WTC11 (cell line): ENCODE measurements around the gene DHCR7. TPM values are rescaled to one million over a fixed set of nuclear protein-coding genes. Genes with fewer than 3 reads are reported as not detected.

Experiments
- ATF1 ChIP-seq: sonication (generic); formaldehyde crosslinking; IDR thresholded peaks from 2 replicates; pipeline ENCODE4 v1.8.1; 2023; ENCODE audit warnings: mild to moderate bottlenecking, moderate library complexity, missing genetic modification reagents
- EMX1 ChIP-seq: fragments of 250-450 bp; sonication (Bioruptor Pico); IDR thresholded peaks from 2 replicates; pipeline ENCODE4 v1.8.0; 2021; ENCODE audit warnings: mild to moderate bottlenecking
- FOXP1 ChIP-seq: sonication (generic); formaldehyde crosslinking; IDR thresholded peaks from 2 replicates; pipeline ENCODE4 v1.8.0; 2022; ENCODE audit warnings: missing genetic modification reagents, mild to moderate bottlenecking, moderate library complexity, borderline replicate concordance
- GABPB1 ChIP-seq: sonication (generic); formaldehyde crosslinking; IDR thresholded peaks from 2 replicates; pipeline ENCODE4 v1.8.1; 2023; ENCODE audit warnings: mild to moderate bottlenecking, missing genetic modification reagents
- GRHL2 ChIP-seq: fragments of 250-450 bp; sonication (Bioruptor Pico); IDR thresholded peaks from 2 replicates; pipeline ENCODE4 v1.8.0; 2022; ENCODE audit warnings: mild to moderate bottlenecking, moderate library complexity; ENCODE audit not compliant: insufficient replicate concordance, severe bottlenecking
- JUN ChIP-seq: sonication (generic); formaldehyde crosslinking; IDR thresholded peaks from 2 replicates; pipeline ENCODE4 v1.8.0; 2023; ENCODE audit warnings: mild to moderate bottlenecking, missing genetic modification reagents
- RELA ChIP-seq: sonication (generic); formaldehyde crosslinking; IDR thresholded peaks from 2 replicates; pipeline ENCODE4 v1.8.1; 2022; ENCODE audit warnings: missing genetic modification reagents, mild to moderate bottlenecking, borderline replicate concordance
- SOX15 ChIP-seq: fragments of 250-450 bp; sonication (Bioruptor Pico); IDR thresholded peaks from 2 replicates; pipeline ENCODE4 v1.9.0; 2021; ENCODE audit warnings: mild to moderate bottlenecking
- TEAD4 ChIP-seq: sonication (generic); formaldehyde crosslinking; IDR thresholded peaks from 2 replicates; pipeline ENCODE4 v1.8.0; 2022; ENCODE audit warnings: mild to moderate bottlenecking, missing genetic modification reagents
- ZNF219 ChIP-seq: sonication (generic); formaldehyde crosslinking; IDR thresholded peaks from 2 replicates; pipeline ENCODE4 v1.8.0; 2023; ENCODE audit warnings: missing genetic modification reagents, mild to moderate bottlenecking, borderline replicate concordance
- ZNF317 ChIP-seq: sonication (generic); formaldehyde crosslinking; IDR thresholded peaks from 2 replicates; pipeline ENCODE4 v1.8.1; 2023; ENCODE audit warnings: low read depth, mild to moderate bottlenecking, moderate library complexity, missing genetic modification reagents, borderline replicate concordance
- total RNA-seq: library from RNA; stranded (reverse); gene quantifications from 3 replicates; pipeline ENCODE4 v1.2.3, GENCODE V29; 2021
- TF ChIP-seq, protein P1 (sequence below): sonication (generic); formaldehyde crosslinking; IDR thresholded peaks from 2 replicates; pipeline ENCODE4 v1.8.1; 2023; ENCODE audit warnings: mild to moderate bottlenecking, moderate library complexity, missing genetic modification reagents
- TF ChIP-seq, protein P2 (sequence below): sonication (generic); formaldehyde crosslinking; IDR thresholded peaks from 2 replicates; pipeline ENCODE4 v1.8.0; 2022; ENCODE audit warnings: missing genetic modification reagents
- TF ChIP-seq, protein P3 (sequence below): fragments of 250-450 bp; sonication (Bioruptor Pico); IDR thresholded peaks from 2 replicates; pipeline ENCODE4 v1.9.0; 2021; ENCODE audit warnings: moderate library complexity, mild to moderate bottlenecking, inconsistent platforms, borderline replicate concordance
- TF ChIP-seq, protein P4 (sequence below): sonication (generic); formaldehyde crosslinking; IDR thresholded peaks from 2 replicates; pipeline ENCODE4 v1.8.0; 2022; ENCODE audit warnings: mild to moderate bottlenecking, missing genetic modification reagents
- TF ChIP-seq, protein P5 (sequence below): sonication (generic); formaldehyde crosslinking; conservative IDR thresholded peaks from 2 replicates; pipeline ENCODE4 v1.8.1; 2022; ENCODE audit warnings: mild to moderate bottlenecking, missing genetic modification reagents
- TF ChIP-seq, protein P6 (sequence below): sonication (generic); formaldehyde crosslinking; IDR thresholded peaks from 2 replicates; pipeline ENCODE4 v1.8.0; 2023; ENCODE audit warnings: missing genetic modification reagents
- TF ChIP-seq, protein P7 (sequence below): sonication (generic); formaldehyde crosslinking; IDR thresholded peaks from 2 replicates; pipeline ENCODE4 v1.8.1; 2022; ENCODE audit warnings: mild to moderate bottlenecking, moderate library complexity, missing genetic modification reagents
- TF ChIP-seq, protein P8 (sequence below): sonication (generic); formaldehyde crosslinking; IDR thresholded peaks from 2 replicates; pipeline ENCODE4 v1.8.1; 2023; ENCODE audit warnings: mild to moderate bottlenecking, missing genetic modification reagents, borderline replicate concordance
- TF ChIP-seq, protein P9 (sequence below): fragments of 250-450 bp; sonication (Bioruptor Pico); IDR thresholded peaks from 2 replicates; pipeline ENCODE4 v1.9.0; 2021; ENCODE audit warnings: mild to moderate bottlenecking
- TF ChIP-seq, protein P10 (sequence below): sonication (generic); formaldehyde crosslinking; IDR thresholded peaks from 2 replicates; pipeline ENCODE4 v1.8.1; 2023; ENCODE audit warnings: mild to moderate bottlenecking, missing genetic modification reagents

The DHCR7 gene
- total RNA-seq, 1 experiment from 2014 or later = 104 TPM

DNA sequence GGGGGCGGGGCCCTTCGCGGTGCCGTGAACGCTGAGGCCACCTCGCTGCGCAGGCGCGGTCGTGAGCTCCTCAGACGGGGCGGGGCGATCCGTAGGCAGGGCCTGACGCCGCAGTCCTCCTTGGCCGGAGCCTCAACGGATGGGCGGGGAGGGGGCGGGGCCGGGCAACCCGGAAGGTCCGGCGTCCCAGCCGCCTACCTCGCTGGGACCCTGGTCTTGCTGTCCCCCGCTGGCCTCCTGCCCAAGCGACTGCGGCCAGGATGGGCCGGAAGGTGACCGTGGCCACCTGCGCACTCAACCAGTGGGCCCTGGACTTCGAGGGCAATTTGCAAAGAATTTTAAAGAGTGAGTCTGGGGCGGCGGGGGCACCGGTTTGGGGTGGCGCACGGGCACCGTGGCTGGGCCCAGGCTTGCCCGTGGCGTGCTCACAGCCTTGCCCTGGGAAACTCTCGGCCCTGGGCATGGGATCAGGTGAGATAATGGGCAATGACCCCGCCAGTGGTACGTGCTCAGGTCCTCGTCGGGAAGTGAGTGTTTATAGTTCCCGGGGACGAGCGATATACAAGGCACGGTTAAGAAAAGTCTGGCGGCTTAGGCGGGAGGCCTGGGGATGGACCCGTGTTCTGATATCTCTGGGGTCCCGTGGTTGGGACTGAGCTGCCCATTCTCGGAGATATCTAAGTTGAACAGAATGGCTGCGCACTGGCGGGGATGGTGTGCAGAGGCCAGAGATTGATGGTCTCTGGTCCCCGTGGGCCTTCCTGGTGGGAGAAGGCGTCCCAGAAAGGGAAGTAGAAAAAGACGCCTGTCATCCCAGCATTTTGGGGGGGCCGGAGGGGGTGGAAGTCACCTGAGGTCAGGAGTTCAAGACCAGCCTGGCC lies 5.1 kb upstream of the DHCR7 start, which contains the start of gene NADSYN1 (continued):
- TF ChIP-seq, protein P1, sequence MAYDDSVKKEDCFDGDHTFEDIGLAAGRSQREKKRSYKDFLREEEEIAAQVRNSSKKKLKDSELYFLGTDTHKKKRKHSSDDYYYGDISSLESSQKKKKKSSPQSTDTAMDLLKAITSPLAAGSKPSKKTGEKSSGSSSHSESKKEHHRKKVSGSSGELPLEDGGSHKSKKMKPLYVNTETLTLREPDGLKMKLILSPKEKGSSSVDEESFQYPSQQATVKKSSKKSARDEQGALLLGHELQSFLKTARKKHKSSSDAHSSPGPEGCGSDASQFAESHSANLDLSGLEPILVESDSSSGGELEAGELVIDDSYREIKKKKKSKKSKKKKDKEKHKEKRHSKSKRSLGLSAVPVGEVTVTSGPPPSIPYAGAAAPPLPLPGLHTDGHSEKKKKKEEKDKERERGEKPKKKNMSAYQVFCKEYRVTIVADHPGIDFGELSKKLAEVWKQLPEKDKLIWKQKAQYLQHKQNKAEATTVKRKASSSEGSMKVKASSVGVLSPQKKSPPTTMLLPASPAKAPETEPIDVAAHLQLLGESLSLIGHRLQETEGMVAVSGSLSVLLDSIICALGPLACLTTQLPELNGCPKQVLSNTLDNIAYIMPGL = no peak
- TF ChIP-seq, protein P2, sequence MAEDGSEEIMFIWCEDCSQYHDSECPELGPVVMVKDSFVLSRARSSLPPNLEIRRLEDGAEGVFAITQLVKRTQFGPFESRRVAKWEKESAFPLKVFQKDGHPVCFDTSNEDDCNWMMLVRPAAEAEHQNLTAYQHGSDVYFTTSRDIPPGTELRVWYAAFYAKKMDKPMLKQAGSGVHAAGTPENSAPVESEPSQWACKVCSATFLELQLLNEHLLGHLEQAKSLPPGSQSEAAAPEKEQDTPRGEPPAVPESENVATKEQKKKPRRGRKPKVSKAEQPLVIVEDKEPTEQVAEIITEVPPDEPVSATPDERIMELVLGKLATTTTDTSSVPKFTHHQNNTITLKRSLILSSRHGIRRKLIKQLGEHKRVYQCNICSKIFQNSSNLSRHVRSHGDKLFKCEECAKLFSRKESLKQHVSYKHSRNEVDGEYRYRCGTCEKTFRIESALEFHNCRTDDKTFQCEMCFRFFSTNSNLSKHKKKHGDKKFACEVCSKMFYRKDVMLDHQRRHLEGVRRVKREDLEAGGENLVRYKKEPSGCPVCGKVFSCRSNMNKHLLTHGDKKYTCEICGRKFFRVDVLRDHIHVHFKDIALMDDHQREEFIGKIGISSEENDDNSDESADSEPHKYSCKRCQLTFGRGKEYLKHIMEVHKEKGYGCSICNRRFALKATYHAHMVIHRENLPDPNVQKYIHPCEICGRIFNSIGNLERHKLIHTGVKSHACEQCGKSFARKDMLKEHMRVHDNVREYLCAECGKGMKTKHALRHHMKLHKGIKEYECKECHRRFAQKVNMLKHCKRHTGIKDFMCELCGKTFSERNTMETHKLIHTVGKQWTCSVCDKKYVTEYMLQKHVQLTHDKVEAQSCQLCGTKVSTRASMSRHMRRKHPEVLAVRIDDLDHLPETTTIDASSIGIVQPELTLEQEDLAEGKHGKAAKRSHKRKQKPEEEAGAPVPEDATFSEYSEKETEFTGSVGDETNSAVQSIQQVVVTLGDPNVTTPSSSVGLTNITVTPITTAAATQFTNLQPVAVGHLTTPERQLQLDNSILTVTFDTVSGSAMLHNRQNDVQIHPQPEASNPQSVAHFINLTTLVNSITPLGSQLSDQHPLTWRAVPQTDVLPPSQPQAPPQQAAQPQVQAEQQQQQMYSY (CRISPR knock-in tag) = 0 out of 2 replicates have a peak, but pooled peaks have one; percentile 16
- TF ChIP-seq, protein P3, sequence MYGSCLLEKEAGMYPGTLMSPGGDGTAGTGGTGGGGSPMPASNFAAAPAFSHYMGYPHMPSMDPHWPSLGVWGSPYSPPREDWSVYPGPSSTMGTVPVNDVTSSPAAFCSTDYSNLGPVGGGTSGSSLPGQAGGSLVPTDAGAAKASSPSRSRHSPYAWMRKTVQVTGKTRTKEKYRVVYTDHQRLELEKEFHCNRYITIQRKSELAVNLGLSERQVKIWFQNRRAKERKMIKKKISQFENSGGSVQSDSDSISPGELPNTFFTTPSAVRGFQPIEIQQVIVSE (CRISPR knock-in tag) = no peak
- TF ChIP-seq JUN (no peak), ATF1 (CRISPR knock-in tag) (peak; percentile 27; the same call in 1 of the 2 replicates), FOXP1 (CRISPR knock-in tag) (peak; percentile 34; the same call in 1 of the 2 replicates), TEAD4 (CRISPR knock-in tag) (no peak), SOX15 (no peak), GABPB1 (CRISPR knock-in tag) (peak; percentile 53; the same call in 1 of the 2 replicates), ZNF317 (CRISPR knock-in tag) (no peak), RELA (CRISPR knock-in tag) (no peak), ZNF219 (CRISPR knock-in tag) (no peak), EMX1 (CRISPR knock-in tag) (no peak), GRHL2 (CRISPR knock-in tag) (no peak)
- TF ChIP-seq, protein P4, sequence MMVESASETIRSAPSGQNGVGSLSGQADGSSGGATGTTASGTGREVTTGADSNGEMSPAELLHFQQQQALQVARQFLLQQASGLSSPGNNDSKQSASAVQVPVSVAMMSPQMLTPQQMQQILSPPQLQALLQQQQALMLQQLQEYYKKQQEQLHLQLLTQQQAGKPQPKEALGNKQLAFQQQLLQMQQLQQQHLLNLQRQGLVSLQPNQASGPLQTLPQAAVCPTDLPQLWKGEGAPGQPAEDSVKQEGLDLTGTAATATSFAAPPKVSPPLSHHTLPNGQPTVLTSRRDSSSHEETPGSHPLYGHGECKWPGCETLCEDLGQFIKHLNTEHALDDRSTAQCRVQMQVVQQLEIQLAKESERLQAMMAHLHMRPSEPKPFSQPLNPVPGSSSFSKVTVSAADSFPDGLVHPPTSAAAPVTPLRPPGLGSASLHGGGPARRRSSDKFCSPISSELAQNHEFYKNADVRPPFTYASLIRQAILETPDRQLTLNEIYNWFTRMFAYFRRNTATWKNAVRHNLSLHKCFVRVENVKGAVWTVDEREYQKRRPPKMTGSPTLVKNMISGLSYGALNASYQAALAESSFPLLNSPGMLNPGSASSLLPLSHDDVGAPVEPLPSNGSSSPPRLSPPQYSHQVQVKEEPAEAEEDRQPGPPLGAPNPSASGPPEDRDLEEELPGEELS (CRISPR knock-in tag) = no peak
- TF ChIP-seq, protein P5, sequence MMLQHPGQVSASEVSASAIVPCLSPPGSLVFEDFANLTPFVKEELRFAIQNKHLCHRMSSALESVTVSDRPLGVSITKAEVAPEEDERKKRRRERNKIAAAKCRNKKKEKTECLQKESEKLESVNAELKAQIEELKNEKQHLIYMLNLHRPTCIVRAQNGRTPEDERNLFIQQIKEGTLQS (CRISPR knock-in tag) = no peak
- TF ChIP-seq, protein P6, sequence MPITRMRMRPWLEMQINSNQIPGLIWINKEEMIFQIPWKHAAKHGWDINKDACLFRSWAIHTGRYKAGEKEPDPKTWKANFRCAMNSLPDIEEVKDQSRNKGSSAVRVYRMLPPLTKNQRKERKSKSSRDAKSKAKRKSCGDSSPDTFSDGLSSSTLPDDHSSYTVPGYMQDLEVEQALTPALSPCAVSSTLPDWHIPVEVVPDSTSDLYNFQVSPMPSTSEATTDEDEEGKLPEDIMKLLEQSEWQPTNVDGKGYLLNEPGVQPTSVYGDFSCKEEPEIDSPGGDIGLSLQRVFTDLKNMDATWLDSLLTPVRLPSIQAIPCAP (CRISPR knock-in tag) = no peak
- TF ChIP-seq, protein P7, sequence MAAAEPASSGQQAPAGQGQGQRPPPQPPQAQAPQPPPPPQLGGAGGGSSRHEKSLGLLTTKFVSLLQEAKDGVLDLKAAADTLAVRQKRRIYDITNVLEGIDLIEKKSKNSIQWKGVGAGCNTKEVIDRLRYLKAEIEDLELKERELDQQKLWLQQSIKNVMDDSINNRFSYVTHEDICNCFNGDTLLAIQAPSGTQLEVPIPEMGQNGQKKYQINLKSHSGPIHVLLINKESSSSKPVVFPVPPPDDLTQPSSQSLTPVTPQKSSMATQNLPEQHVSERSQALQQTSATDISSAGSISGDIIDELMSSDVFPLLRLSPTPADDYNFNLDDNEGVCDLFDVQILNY = 0 out of 2 replicates have a peak, but pooled peaks have one; percentile 30
- TF ChIP-seq, protein P8, sequence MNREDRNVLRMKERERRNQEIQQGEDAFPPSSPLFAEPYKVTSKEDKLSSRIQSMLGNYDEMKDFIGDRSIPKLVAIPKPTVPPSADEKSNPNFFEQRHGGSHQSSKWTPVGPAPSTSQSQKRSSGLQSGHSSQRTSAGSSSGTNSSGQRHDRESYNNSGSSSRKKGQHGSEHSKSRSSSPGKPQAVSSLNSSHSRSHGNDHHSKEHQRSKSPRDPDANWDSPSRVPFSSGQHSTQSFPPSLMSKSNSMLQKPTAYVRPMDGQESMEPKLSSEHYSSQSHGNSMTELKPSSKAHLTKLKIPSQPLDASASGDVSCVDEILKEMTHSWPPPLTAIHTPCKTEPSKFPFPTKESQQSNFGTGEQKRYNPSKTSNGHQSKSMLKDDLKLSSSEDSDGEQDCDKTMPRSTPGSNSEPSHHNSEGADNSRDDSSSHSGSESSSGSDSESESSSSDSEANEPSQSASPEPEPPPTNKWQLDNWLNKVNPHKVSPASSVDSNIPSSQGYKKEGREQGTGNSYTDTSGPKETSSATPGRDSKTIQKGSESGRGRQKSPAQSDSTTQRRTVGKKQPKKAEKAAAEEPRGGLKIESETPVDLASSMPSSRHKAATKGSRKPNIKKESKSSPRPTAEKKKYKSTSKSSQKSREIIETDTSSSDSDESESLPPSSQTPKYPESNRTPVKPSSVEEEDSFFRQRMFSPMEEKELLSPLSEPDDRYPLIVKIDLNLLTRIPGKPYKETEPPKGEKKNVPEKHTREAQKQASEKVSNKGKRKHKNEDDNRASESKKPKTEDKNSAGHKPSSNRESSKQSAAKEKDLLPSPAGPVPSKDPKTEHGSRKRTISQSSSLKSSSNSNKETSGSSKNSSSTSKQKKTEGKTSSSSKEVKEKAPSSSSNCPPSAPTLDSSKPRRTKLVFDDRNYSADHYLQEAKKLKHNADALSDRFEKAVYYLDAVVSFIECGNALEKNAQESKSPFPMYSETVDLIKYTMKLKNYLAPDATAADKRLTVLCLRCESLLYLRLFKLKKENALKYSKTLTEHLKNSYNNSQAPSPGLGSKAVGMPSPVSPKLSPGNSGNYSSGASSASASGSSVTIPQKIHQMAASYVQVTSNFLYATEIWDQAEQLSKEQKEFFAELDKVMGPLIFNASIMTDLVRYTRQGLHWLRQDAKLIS (CRISPR knock-in tag) = no peak
- TF ChIP-seq, protein P9, sequence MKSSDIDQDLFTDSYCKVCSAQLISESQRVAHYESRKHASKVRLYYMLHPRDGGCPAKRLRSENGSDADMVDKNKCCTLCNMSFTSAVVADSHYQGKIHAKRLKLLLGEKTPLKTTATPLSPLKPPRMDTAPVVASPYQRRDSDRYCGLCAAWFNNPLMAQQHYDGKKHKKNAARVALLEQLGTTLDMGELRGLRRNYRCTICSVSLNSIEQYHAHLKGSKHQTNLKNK (CRISPR knock-in tag) = no peak
- TF ChIP-seq, protein P10, sequence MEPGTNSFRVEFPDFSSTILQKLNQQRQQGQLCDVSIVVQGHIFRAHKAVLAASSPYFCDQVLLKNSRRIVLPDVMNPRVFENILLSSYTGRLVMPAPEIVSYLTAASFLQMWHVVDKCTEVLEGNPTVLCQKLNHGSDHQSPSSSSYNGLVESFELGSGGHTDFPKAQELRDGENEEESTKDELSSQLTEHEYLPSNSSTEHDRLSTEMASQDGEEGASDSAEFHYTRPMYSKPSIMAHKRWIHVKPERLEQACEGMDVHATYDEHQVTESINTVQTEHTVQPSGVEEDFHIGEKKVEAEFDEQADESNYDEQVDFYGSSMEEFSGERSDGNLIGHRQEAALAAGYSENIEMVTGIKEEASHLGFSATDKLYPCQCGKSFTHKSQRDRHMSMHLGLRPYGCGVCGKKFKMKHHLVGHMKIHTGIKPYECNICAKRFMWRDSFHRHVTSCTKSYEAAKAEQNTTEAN = no peak
